Ovary (tissue), 3 donors: ENCODE data around the gene VPS13A.

ENCODE experiments used
- POLR2A ChIP-seq: fragments of 450-650 bp; IDR thresholded peaks from one replicate; pipeline ENCODE4 v1.6.1; 2017; ENCODE audit warnings: antibody characterized with exemption, mild to moderate bottlenecking, moderate library complexity
- TF ChIP-seq, protein P1 (sequence below), 3 donors: fragments of 450-650 bp in 2 of 3; fragments of 200-600 bp in 1 of 3; IDR thresholded peaks; one replicate each; pipeline versions ENCODE4 v1.5.1 to v1.8.0; 2016 to 2022; ENCODE audit warnings: antibody characterized with exemption in 3 of 3, mild to moderate bottlenecking in 1 of 3
- donor health status: DM: no; HTN: no; CAD: no.

DNA sequence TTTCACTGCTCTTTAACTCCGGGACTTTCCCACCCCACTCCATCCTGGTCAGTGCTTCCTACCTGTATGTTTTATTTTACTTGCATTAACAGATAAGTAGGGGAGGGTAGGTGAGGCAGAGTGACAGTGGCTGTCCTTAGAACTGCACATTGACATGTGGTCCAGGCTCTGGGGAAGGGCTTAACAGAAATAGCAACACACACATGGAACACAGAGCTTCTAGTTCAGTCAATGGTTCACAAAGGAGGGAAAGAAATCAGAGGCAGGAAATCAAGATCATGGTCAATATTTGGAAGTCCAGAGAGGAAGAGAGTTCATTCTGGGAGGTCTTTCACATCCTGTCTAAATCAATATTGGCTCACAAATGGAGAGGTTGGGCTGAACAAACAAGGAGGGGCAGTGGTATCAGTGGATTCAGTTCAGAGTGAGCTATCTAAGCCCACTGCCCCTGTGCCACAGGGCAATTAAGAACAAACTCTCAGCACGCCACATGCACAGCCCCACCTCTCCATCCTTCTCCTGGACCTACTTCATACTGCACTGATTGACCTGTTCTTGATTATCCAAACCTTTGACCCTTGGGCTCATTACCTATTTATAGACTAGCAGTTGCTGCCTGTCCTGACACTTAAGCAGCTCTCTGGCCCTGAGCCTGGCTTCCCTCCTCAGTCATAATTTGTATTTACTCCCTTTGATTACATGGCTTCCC is 6.2 kb upstream of the VPS13A start:
- TF ChIP-seq, protein P1, sequence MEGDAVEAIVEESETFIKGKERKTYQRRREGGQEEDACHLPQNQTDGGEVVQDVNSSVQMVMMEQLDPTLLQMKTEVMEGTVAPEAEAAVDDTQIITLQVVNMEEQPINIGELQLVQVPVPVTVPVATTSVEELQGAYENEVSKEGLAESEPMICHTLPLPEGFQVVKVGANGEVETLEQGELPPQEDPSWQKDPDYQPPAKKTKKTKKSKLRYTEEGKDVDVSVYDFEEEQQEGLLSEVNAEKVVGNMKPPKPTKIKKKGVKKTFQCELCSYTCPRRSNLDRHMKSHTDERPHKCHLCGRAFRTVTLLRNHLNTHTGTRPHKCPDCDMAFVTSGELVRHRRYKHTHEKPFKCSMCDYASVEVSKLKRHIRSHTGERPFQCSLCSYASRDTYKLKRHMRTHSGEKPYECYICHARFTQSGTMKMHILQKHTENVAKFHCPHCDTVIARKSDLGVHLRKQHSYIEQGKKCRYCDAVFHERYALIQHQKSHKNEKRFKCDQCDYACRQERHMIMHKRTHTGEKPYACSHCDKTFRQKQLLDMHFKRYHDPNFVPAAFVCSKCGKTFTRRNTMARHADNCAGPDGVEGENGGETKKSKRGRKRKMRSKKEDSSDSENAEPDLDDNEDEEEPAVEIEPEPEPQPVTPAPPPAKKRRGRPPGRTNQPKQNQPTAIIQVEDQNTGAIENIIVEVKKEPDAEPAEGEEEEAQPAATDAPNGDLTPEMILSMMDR (IDR thresholded peaks at IDR 0.05) = no peak
- no peak for TF ChIP-seq POLR2A
